CD14-positive monocyte (primary cell): Measurements from ENCODE around the gene PCBP3. TPM values are rescaled to one million over a fixed set of nuclear protein-coding genes. Genes with fewer than 3 reads are reported as not detected.

Experiments
- DNase-seq, 3 donors: peaks; one replicate each; pipeline ENCODE4 v3.0.0-alpha.2; 2011 to 2022
- H2AFZ ChIP-seq: 2 replicates; pipeline ENCODE4 v1.6.0; 2012; ENCODE audit warnings: mild to moderate bottlenecking, low read depth, low read length, inconsistent platforms; ENCODE audit not compliant: insufficient read depth, poor library complexity, severe bottlenecking
- H3K27ac ChIP-seq, 2 donors: 1 replicate in 1 of 2; 2 replicates in 1 of 2; pipeline ENCODE4 v1.5.1; 2012 to 2013; ENCODE audit warnings: low read length in 2 of 2, control low read depth in 1 of 2, inconsistent platforms in 1 of 2, low read depth in 1 of 2, mild to moderate bottlenecking in 1 of 2
- H3K27me3 ChIP-seq, 2 donors: one replicate each; pipeline versions ENCODE4 v1.6.0 to v1.6.1; 2011 to 2013; ENCODE audit warnings: low read length in 2 of 2; ENCODE audit not compliant: control insufficient read depth in 2 of 2, insufficient read depth in 2 of 2
- H3K36me3 ChIP-seq, 2 donors: replicated peaks in 1 of 2; 1 replicate in 1 of 2; 2 replicates in 1 of 2; pipeline versions ENCODE4 v1.5.1 to v1.6.1; 2012 to 2013; ENCODE audit warnings: low read length in 2 of 2, control low read depth in 1 of 2, inconsistent platforms in 1 of 2, mild to moderate bottlenecking in 1 of 2; ENCODE audit not compliant: insufficient read depth in 2 of 2, control insufficient read depth in 1 of 2
- H3K4me1 ChIP-seq, 2 donors: 1 replicate in 1 of 2; 2 replicates in 1 of 2; pipeline versions ENCODE4 v1.5.1 to v1.6.1; 2012 to 2013; ENCODE audit warnings: low read length in 2 of 2, control low read depth in 1 of 2, inconsistent platforms in 1 of 2, mild to moderate bottlenecking in 1 of 2, moderate library complexity in 1 of 2; ENCODE audit not compliant: insufficient read depth in 2 of 2, control insufficient read depth in 1 of 2
- H3K4me2 ChIP-seq: replicated peaks from 2 replicates; pipeline ENCODE3; 2012; ENCODE audit warnings: low read length, moderate library complexity, mild to moderate bottlenecking; ENCODE audit not compliant: poor library complexity, severe bottlenecking; ENCODE audit errors: extremely low read depth
- H3K4me3 ChIP-seq, 3 experiments: fragments of 200-600 bp in 1 of 3; sonication (generic) in 1 of 3; replicated peaks in 1 of 3; 1 replicate in 2 of 3; 2 replicates in 1 of 3; pipeline ENCODE4 v1.5.1; 2011 to 2013; ENCODE audit warnings: low read length in 3 of 3, mild to moderate bottlenecking in 3 of 3, control low read depth in 2 of 3, low read depth in 2 of 3, inconsistent platforms in 1 of 3, moderate library complexity in 1 of 3
- H3K79me2 ChIP-seq: 2 replicates; pipeline ENCODE4 v1.6.0; 2012; ENCODE audit warnings: mild to moderate bottlenecking, control low read depth, inconsistent platforms, low read length, moderate library complexity; ENCODE audit not compliant: insufficient read depth
- H3K9ac ChIP-seq: 2 replicates; pipeline ENCODE4 v1.6.0; 2017; ENCODE audit warnings: low read length, mild to moderate bottlenecking; ENCODE audit not compliant: insufficient read depth, poor library complexity, severe bottlenecking
- H3K9me3 ChIP-seq, 2 donors: replicated peaks in 1 of 2; 1 replicate in 1 of 2; 2 replicates in 1 of 2; pipeline versions ENCODE4 v1.5.1 to v1.6.1; 2012 to 2013; ENCODE audit warnings: low read length in 2 of 2, control low read depth in 1 of 2; ENCODE audit not compliant: control insufficient read depth in 1 of 2, insufficient read depth in 1 of 2
- H4K20me1 ChIP-seq: 2 replicates; pipeline ENCODE4 v1.6.0; 2012; ENCODE audit warnings: mild to moderate bottlenecking, low read length, control low read depth, moderate library complexity; ENCODE audit not compliant: insufficient read depth
- H3K27ac Mint-ChIP-seq, 7 donors: one replicate each; pipeline ENCODE4 v1.8.0; 2020; ENCODE audit warnings: mild to moderate bottlenecking in 7 of 7, mixed read lengths in 7 of 7, moderate library complexity in 6 of 7, inconsistent platforms in 2 of 7
- H3K27me3 Mint-ChIP-seq, 3 donors: one replicate each; pipeline ENCODE4 v1.8.0; 2021 to 2022; ENCODE audit warnings: low read depth in 3 of 3, mild to moderate bottlenecking in 3 of 3, mixed read lengths in 3 of 3, moderate library complexity in 3 of 3, inconsistent platforms in 1 of 3
- H3K36me3 Mint-ChIP-seq, 2 donors: one replicate each; pipeline ENCODE4 v1.8.0; 2020; ENCODE audit warnings: mixed read lengths in 2 of 2, inconsistent platforms in 1 of 2, mild to moderate bottlenecking in 1 of 2
- H3K4me1 Mint-ChIP-seq: one replicate; pipeline ENCODE4 v1.8.0; 2020; ENCODE audit warnings: mild to moderate bottlenecking, mixed read lengths
- H3K4me3 Mint-ChIP-seq, 2 donors: one replicate each; pipeline ENCODE4 v1.8.0; 2020; ENCODE audit warnings: mild to moderate bottlenecking in 2 of 2, mixed read lengths in 2 of 2, moderate library complexity in 1 of 2
- H3K9me3 Mint-ChIP-seq, 7 donors: one replicate each; pipeline ENCODE4 v1.8.0; 2020 to 2022; ENCODE audit warnings: mixed read lengths in 7 of 7, mild to moderate bottlenecking in 6 of 7, moderate library complexity in 6 of 7, inconsistent platforms in 2 of 7
- WGBS: methylation state at CpG from one replicate; pipeline ENCODE4 v1.1.5; 2013; ENCODE audit warnings: missing lambda C conversion rate; ENCODE audit not compliant: insufficient coverage; 5-methylcytosine and 5-hydroxymethylcytosine counted together
- intact Hi-C, 2 donors: fragments of 100-400 bp; cut with micrococcal nuclease; formaldehyde crosslinking; loops; one replicate each; pipeline versions ENCODE4 v1.15.0 to v1.15.1; 2023
- polyA plus RNA-seq, 3 donors: library from polyadenylated mRNA; depleted of rRNA in 1 of 3; unstranded in 2 of 3; stranded (reverse) in 1 of 3; fragments of 300-500 nt in 2 of 3; fragments of >200 nt in 1 of 3; fragmentation: Illumina TruSeq in 2 of 3; gene quantifications; 1 replicate in 2 of 3; 2 replicates in 1 of 3; pipeline ENCODE4 v1.2.3, GENCODE V29; 2012 to 2021
- TF ChIP-seq, protein P1 (sequence below): fragments of 200-600 bp; IDR thresholded peaks from one replicate; pipeline ENCODE4 v1.8.0; 2022; ENCODE audit warnings: antibody characterized with exemption, mild to moderate bottlenecking

Gene PCBP3
- polyA plus RNA-seq, 3 donors, result 0.34 to 0.49 TPM; not detected in 1

DNA sequence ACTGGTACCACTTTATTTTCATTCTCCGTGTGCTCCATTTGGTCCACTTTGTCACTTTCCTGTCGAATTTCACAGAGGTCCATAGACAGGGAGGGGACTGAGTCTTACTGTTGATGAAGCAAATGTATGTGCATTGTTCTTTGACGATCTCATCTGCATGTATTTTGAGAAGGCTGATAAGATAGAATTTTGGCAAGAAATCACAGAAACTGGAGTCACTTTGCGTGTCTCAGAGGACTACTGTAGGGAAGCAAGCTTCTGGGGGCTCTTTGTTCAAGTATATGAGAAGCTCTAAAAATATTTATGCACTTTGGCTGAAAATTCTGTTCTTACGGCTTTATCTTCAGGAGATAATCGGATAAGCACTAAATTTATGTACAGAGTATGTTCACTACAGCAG, 78.1 kb downstream of the PCBP3 start:
- Histone ChIP-seq H3K4me2 (no peak overlapping the region), H4K20me1 (no peaks in the 10 kb centered on the region), H2AFZ (no peak overlapping the region), H3K9ac (no peak overlapping the region), H3K4me3 (no peak overlapping the region), H3K27ac (no peak overlapping the region), H3K9me3 (no peaks in the 10 kb centered on the region), H3K36me3 (no peaks in the 10 kb centered on the region), H3K79me2 (no peaks in the 10 kb centered on the region), H3K27me3 (no peaks in the 10 kb centered on the region), H3K4me1 (no peaks in the 10 kb centered on the region)
- no peak overlapping the region for H3K4me3 Mint-ChIP-seq
- H3K27ac Mint-ChIP-seq, result no peak overlapping the region
- peaks cover 0 to 2% (median 0%) of the 10 kb centered on the region in 7 donors for H3K9me3 Mint-ChIP-seq
- H3K4me1 Mint-ChIP-seq, result peaks cover 8% of the 10 kb centered on the region
- DNase-seq, result no peak
- TF ChIP-seq, protein P1, sequence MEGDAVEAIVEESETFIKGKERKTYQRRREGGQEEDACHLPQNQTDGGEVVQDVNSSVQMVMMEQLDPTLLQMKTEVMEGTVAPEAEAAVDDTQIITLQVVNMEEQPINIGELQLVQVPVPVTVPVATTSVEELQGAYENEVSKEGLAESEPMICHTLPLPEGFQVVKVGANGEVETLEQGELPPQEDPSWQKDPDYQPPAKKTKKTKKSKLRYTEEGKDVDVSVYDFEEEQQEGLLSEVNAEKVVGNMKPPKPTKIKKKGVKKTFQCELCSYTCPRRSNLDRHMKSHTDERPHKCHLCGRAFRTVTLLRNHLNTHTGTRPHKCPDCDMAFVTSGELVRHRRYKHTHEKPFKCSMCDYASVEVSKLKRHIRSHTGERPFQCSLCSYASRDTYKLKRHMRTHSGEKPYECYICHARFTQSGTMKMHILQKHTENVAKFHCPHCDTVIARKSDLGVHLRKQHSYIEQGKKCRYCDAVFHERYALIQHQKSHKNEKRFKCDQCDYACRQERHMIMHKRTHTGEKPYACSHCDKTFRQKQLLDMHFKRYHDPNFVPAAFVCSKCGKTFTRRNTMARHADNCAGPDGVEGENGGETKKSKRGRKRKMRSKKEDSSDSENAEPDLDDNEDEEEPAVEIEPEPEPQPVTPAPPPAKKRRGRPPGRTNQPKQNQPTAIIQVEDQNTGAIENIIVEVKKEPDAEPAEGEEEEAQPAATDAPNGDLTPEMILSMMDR, result no peak
- WGBS, result 100% methylated on average over 3 of the region's 6 CpGs
- H3K36me3 Mint-ChIP-seq, result no peaks in the 10 kb centered on the region
- peaks cover 0 to 1% (median 0%) of the 10 kb centered on the region in 3 donors for H3K27me3 Mint-ChIP-seq
- intact Hi-C loops, result no loop called here

DNA sequence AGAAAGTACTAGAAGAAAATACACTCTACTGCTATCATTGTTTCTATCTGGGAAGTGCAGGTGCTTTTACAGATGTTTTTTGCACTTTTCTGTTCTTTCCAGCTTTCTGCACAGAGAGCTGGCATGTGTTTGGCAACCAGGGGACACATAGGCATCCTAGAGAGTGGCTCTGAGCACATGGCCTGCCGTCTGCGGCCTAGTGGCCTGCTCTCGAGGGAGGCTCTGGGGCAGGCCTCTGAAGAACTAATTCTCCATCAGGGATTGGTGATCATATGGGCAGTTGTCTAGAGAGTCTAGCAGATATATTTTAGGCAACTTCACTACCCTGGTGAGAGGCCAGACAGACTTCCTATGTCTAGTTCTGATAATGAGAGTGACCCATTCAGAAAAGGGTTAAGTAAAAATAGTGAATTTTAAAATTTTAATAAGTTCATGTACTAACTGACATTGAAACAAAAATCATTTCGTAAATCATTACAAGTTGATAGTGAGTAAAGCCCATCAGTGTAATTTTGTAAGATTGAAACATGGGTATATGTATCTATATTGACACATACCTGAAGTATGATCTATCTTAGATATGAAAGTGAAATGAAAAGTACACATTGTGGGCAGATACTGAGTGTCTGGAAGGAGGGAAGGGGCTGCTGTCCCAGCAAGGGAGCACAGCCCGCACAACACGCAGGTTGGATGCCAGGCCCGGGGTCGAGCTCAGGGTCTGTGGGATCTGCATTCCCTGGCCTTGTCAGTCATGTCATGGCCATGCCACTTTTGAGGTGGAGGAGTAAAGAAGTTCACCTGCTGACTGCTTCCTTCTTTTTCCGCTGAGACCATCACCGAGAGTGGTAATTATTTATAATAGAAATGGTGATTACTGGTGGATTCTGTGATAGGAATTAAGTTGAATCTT, 79.8 kb downstream of the PCBP3 start:
- H3K4me3 ChIP-seq, result no peak overlapping the region
- intact Hi-C loops, result no loop called here

More for the DNA sequence above, 79.8 kb downstream of the PCBP3 start:
- Histone ChIP-seq H3K4me1 (no peaks in the 10 kb centered on the region), H3K79me2 (no peaks in the 10 kb centered on the region), H3K27ac (no peak overlapping the region), H3K36me3 (no peaks in the 10 kb centered on the region), H2AFZ (no peak overlapping the region), H4K20me1 (no peaks in the 10 kb centered on the region), H3K9me3 (no peaks in the 10 kb centered on the region), H3K9ac (no peak overlapping the region), H3K4me2 (no peak overlapping the region), H3K27me3 (no peaks in the 10 kb centered on the region)
- DNase-seq, result no peak
- peaks cover 0 to 3% (median 0%) of the 10 kb centered on the region in 3 donors for H3K27me3 Mint-ChIP-seq
- TF ChIP-seq, protein P1, result no peak
- H3K4me3 Mint-ChIP-seq, result no peak overlapping the region
- H3K36me3 Mint-ChIP-seq, result no peaks in the 10 kb centered on the region
- H3K9me3 Mint-ChIP-seq, result peaks cover 0 to 2% (median 0%) of the 10 kb centered on the region in 7 donors
- no peak overlapping the region for H3K27ac Mint-ChIP-seq
- peaks cover 11% of the 10 kb centered on the region for H3K4me1 Mint-ChIP-seq
- WGBS, result 88% methylated on average over 4 of the region's 10 CpGs
